DOHH2 (cell line): Measurements from ENCODE around the gene MMD.

ENCODE experiments used
- CTCF ChIP-seq: fragments of 200-600 bp; sonication (generic); IDR thresholded peaks from one replicate; pipeline ENCODE4 v1.5.1; 2014; ENCODE audit warnings: antibody characterized with exemption, mild to moderate bottlenecking, low read depth, low read length; ENCODE audit not compliant: poor library complexity, severe bottlenecking
- EZH2phosphoT487 ChIP-seq: fragments of 200-600 bp; sonication (generic); IDR thresholded peaks from 2 replicates; pipeline ENCODE4 v1.6.1; 2017; ENCODE audit warnings: borderline replicate concordance, mild to moderate bottlenecking, antibody characterized with exemption, low read length, moderate library complexity, mixed read lengths

- TF ChIP-seq CTCF (no peak), EZH2phosphoT487 (no peak)
Measured at GRCh38 chr17:55351226-55351625, 70.4 kb downstream of the MMD start.
